IMR-90 (cell line): Measurements from ENCODE around the gene SEC16B. TPM values are rescaled to one million over a fixed set of nuclear protein-coding genes. Genes with fewer than 3 reads are reported as not detected.

ENCODE experiments used
- ATAC-seq: fragments of 200-7000 bp; cut with Tn5 transposase; 2 replicates; pipeline ENCODE4 v1.9.1; 2020; ENCODE audit warnings: low read depth, mild to moderate bottlenecking, moderate library complexity
- BruUV-seq: library from RNA; stranded (reverse); fragments of 400-500 nt; replicated peaks from 2 replicates; lab custom pipeline; 2021; lab: Mats Ljungman, UMichigan
- CTCF ChIA-PET: fragments of 300-600 bp; formaldehyde crosslinking; extraction: SDS; loops from one replicate; lab custom pipeline; 2021; ENCODE audit warnings: antibody characterized with exemption; lab: Yijun Ruan, JAX
- POLR2A ChIA-PET: fragments of 300-600 bp; sonication (Branson Sonifier 250); formaldehyde crosslinking; loops from one replicate; lab custom pipeline; 2022; ENCODE audit warnings: antibody characterized with exemption; ENCODE audit not compliant: unreplicated experiment; lab: Charles Lee
- DNase-seq: peaks from one replicate; pipeline ENCODE4 v3.0.0; 2013
- H2AFZ ChIP-seq: replicated peaks from 2 replicates; pipeline ENCODE3; 2013; ENCODE audit warnings: low read length, mild to moderate bottlenecking; ENCODE audit not compliant: poor library complexity
- H2AK5ac ChIP-seq: 2 replicates; pipeline ENCODE4 v1.6.1; 2013; ENCODE audit warnings: low read depth, low read length, inconsistent platforms
- H2AK9ac ChIP-seq: replicated peaks from 2 replicates; pipeline ENCODE3; 2013; ENCODE audit warnings: mild to moderate bottlenecking, low read depth, low read length, moderate library complexity; ENCODE audit not compliant: poor library complexity
- H2BK120ac ChIP-seq: 2 replicates; pipeline ENCODE4 v1.6.1; 2013; ENCODE audit warnings: low read depth, low read length, inconsistent platforms
- H2BK15ac ChIP-seq: 3 replicates; pipeline ENCODE4 v1.6.1; 2013; ENCODE audit warnings: low read depth, low read length, inconsistent platforms
- H2BK20ac ChIP-seq: 2 replicates; pipeline ENCODE4 v1.6.1; 2013; ENCODE audit warnings: low read depth, mild to moderate bottlenecking, inconsistent platforms, low read length, moderate library complexity
- H2BK5ac ChIP-seq: 2 replicates; pipeline ENCODE4 v1.6.1; 2013; ENCODE audit warnings: mild to moderate bottlenecking, low read depth, low read length, inconsistent platforms; ENCODE audit not compliant: poor library complexity, severe bottlenecking
- H3K14ac ChIP-seq: replicated peaks from 2 replicates; pipeline ENCODE4 v1.6.1; 2013; ENCODE audit warnings: low read depth, low read length, inconsistent platforms
- H3K18ac ChIP-seq: 2 replicates; pipeline ENCODE4 v1.6.1; 2013; ENCODE audit warnings: low read depth, low read length, control low read depth
- H3K23ac ChIP-seq: 2 replicates; pipeline ENCODE4 v1.6.1; 2013; ENCODE audit warnings: low read depth, low read length, inconsistent platforms
- H3K27ac ChIP-seq: 2 replicates; pipeline ENCODE4 v1.5.1; 2013; ENCODE audit warnings: mild to moderate bottlenecking, control low read depth, low read length; ENCODE audit not compliant: insufficient read depth
- H3K27me3 ChIP-seq: 2 replicates; pipeline ENCODE4 v1.6.1; 2013; ENCODE audit warnings: low read length; ENCODE audit not compliant: control insufficient read depth, insufficient read depth
- H3K36me3 ChIP-seq: 2 replicates; pipeline ENCODE4 v1.6.1; 2013; ENCODE audit warnings: low read length, mixed read lengths; ENCODE audit not compliant: control insufficient read depth, insufficient read depth
- H3K4ac ChIP-seq: 2 replicates; pipeline ENCODE4 v1.6.1; 2013; ENCODE audit warnings: low read depth, low read length, inconsistent platforms
- H3K4me1 ChIP-seq: 2 replicates; pipeline ENCODE4 v1.6.1; 2013; ENCODE audit warnings: low read length, mixed read lengths; ENCODE audit not compliant: control insufficient read depth, insufficient read depth
- H3K4me2 ChIP-seq: 2 replicates; pipeline ENCODE4 v1.6.1; 2013; ENCODE audit warnings: low read depth, mild to moderate bottlenecking, control low read depth, low read length, moderate library complexity
- H3K4me3 ChIP-seq: 2 replicates; pipeline ENCODE4 v1.5.1; 2013; ENCODE audit warnings: low read depth, mild to moderate bottlenecking, control low read depth, low read length, moderate library complexity; ENCODE audit not compliant: insufficient read depth
- H3K56ac ChIP-seq: 2 replicates; pipeline ENCODE4 v1.6.1; 2013; ENCODE audit warnings: low read length, inconsistent platforms; ENCODE audit not compliant: insufficient read depth; ENCODE audit errors: extremely low read depth
- H3K79me1 ChIP-seq, 2 experiments: 2 replicates each; pipeline ENCODE4 v1.6.1; 2013; ENCODE audit warnings: low read length in 2 of 2, inconsistent platforms in 1 of 2, low read depth in 1 of 2
- H3K9ac ChIP-seq: 2 replicates; pipeline ENCODE4 v1.6.1; 2013; ENCODE audit warnings: low read depth, low read length, control low read depth
- H3K9me1 ChIP-seq: 2 replicates; pipeline ENCODE4 v1.6.1; 2013; ENCODE audit warnings: low read length, inconsistent platforms; ENCODE audit not compliant: insufficient read depth
- H3K9me3 ChIP-seq: 2 replicates; pipeline ENCODE4 v1.6.1; 2013; ENCODE audit warnings: low read length; ENCODE audit not compliant: control insufficient read depth, insufficient read depth
- H4K20me1 ChIP-seq: 2 replicates; pipeline ENCODE4 v1.6.1; 2013; ENCODE audit warnings: low read length, inconsistent platforms; ENCODE audit not compliant: insufficient read depth
- H4K5ac ChIP-seq: 2 replicates; pipeline ENCODE4 v1.6.1; 2013; ENCODE audit warnings: mild to moderate bottlenecking, low read depth, low read length, control low read depth
- H4K8ac ChIP-seq, 2 experiments: 2 replicates each; pipeline ENCODE4 v1.6.1; 2013; ENCODE audit warnings: low read depth in 2 of 2, low read length in 2 of 2, control low read depth in 1 of 2, inconsistent platforms in 1 of 2
- H4K91ac ChIP-seq: 2 replicates; pipeline ENCODE4 v1.6.1; 2013; ENCODE audit warnings: low read depth, low read length, inconsistent platforms; ENCODE audit not compliant: insufficient read depth
- BHLHE40 ChIP-seq: fragments of 150-350 bp; IDR thresholded peaks from 2 replicates; pipeline ENCODE4 v1.6.1; 2016; ENCODE audit warnings: mild to moderate bottlenecking, low read depth, low read length
- CHD1 ChIP-seq: IDR thresholded peaks from 2 replicates; pipeline ENCODE4 v1.6.1; 2012; ENCODE audit warnings: low read depth, low read length, improper control_type of control experiment
- FOS ChIP-seq: fragments of 150-350 bp; IDR thresholded peaks from 2 replicates; pipeline ENCODE4 v1.6.1; 2016; ENCODE audit warnings: low read depth, low read length
- MAZ ChIP-seq: IDR thresholded peaks from 2 replicates; pipeline ENCODE4 v1.6.1; 2012; ENCODE audit warnings: low read depth, mild to moderate bottlenecking, low read length, improper control_type of control experiment, moderate library complexity, borderline replicate concordance
- MXI1 ChIP-seq: IDR thresholded peaks from 2 replicates; pipeline ENCODE4 v1.6.1; 2012; ENCODE audit warnings: low read depth, mild to moderate bottlenecking, low read length, moderate library complexity, borderline replicate concordance
- NFE2L2 ChIP-seq: fragments of 150-350 bp; IDR thresholded peaks from 2 replicates; pipeline ENCODE4 v1.6.1; 2016; ENCODE audit warnings: low read depth, mild to moderate bottlenecking, low read length
- POLR2A ChIP-seq: IDR thresholded peaks from 2 replicates; pipeline ENCODE4 v1.6.1; 2012; ENCODE audit warnings: mild to moderate bottlenecking, low read depth, low read length
- RAD21 ChIP-seq: IDR thresholded peaks from 2 replicates; pipeline ENCODE4 v1.6.1; 2012; ENCODE audit warnings: low read length, improper control_type of control experiment
- RCOR1 ChIP-seq: IDR thresholded peaks from 2 replicates; pipeline ENCODE4 v1.6.1; 2012; ENCODE audit warnings: mild to moderate bottlenecking, low read length, improper control_type of control experiment; ENCODE audit not compliant: insufficient replicate concordance
- RFX5 ChIP-seq: IDR thresholded peaks from 2 replicates; pipeline ENCODE4 v1.8.0; 2012; ENCODE audit warnings: low read depth, mild to moderate bottlenecking, low read length, moderate library complexity
- SMC3 ChIP-seq: fragments of 150-350 bp; IDR thresholded peaks from 2 replicates; pipeline ENCODE4 v1.6.1; 2016; ENCODE audit warnings: low read depth, mild to moderate bottlenecking, antibody characterized with exemption, low read length, moderate library complexity
- WGBS, 2 experiments: methylation state at CpG; one replicate each; pipeline versions ENCODE4 v1.1.5 to v1.1.7; 2013; ENCODE audit warnings: missing lambda C conversion rate in 2 of 2; ENCODE audit not compliant: insufficient read length in 1 of 2; ENCODE audit errors: extremely low coverage in 2 of 2; 5-methylcytosine and 5-hydroxymethylcytosine counted together
- dilution Hi-C: fragments of 300-500 bp; cut with HindIII; formaldehyde crosslinking; loops from one replicate; pipeline ENCODE4 v1.14.3; 2018; ENCODE audit warnings: low sequenced_read_pairs; ENCODE audit not compliant: unreplicated experiment
- in situ Hi-C: fragments of 300-500 bp; cut with MboI; formaldehyde crosslinking; loops from 3 replicates; pipeline ENCODE4 v1.14.3; 2019; ENCODE audit warnings: low sequenced_read_pairs, inconsistent platforms, mixed read lengths
- intact Hi-C: fragments of 100-400 bp; cut with micrococcal nuclease; formaldehyde crosslinking; loops from 2 replicates; pipeline ENCODE4 v1.10.0; 2022
- polyA plus RNA-seq, 3 experiments: library from polyadenylated mRNA; depleted of rRNA; stranded (reverse); fragments of >200 nt; gene quantifications; 2 replicates each; pipeline ENCODE4 v1.2.3, GENCODE V29; 2012; ENCODE audit warnings: low replicate concordance in 1 of 3
- total RNA-seq: library from RNA; depleted of rRNA; stranded (reverse); fragments of >200 nt; gene quantifications from 2 replicates; pipeline ENCODE4 v1.2.3, GENCODE V29; 2012
- TF ChIP-seq, protein P1 (sequence below): fragments of 150-350 bp; IDR thresholded peaks from 2 replicates; pipeline ENCODE4 v1.6.1; 2017; ENCODE audit warnings: mild to moderate bottlenecking, antibody characterized with exemption, low read length, low read depth
- TF ChIP-seq, protein P2 (sequence below): conservative IDR thresholded peaks from 2 replicates; pipeline ENCODE4 v1.5.1; 2012; ENCODE audit warnings: mild to moderate bottlenecking, low read depth, low read length, improper control_type of control experiment
- TF ChIP-seq, protein P3 (sequence below): fragments of 150-350 bp; IDR thresholded peaks from 2 replicates; pipeline ENCODE4 v1.6.1; 2016; ENCODE audit warnings: low read depth, mild to moderate bottlenecking, low read length, moderate library complexity, borderline replicate concordance

The SEC16B gene
- total and polyA plus RNA-seq, 2 of the 4 experiments (the other 2 are of a cell fraction), result 4.3 TPM

DNA sequence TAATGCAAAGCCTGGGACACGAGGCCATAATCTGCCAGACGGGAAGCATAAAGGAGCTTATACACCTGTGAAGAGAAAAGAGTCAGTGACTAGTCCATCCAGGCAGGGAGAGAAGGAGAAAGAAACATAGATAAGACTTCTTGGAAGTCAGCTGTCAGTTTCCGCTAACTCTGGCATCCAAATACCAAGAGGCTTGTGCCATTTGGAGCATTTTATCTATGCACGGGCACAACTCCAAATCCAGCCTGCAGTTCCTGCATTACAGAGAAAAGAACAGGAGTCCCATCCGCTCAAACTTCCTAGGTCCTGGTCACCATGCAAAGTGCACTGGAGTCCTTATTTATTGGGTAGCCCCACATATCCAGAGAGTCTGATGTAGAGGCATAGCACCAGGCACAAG, 27.9 kb downstream of the SEC16B start:
- H2BK20ac ChIP-seq, result no peak overlapping the region
- no peaks in the 10 kb centered on the region for H4K20me1 ChIP-seq
- H4K8ac ChIP-seq, result no peak overlapping the region
- POLR2A ChIA-PET, result no interaction called here
- H3K79me1 ChIP-seq, result no peaks in the 10 kb centered on the region
- H3K18ac ChIP-seq, result no peak overlapping the region
- H3K23ac ChIP-seq, result no peak overlapping the region
- no TSS peak for BruUV-seq
- no peak overlapping the region for H2AK5ac ChIP-seq
- H2BK5ac ChIP-seq, result no peak overlapping the region
- dilution Hi-C loops (no loop called here), intact Hi-C loops (loop anchor here (10.0 kb wide), 3 partner anchors 337 to 1377 kb away; no protein-coding TSS in a partner anchor), in situ Hi-C loops (loop anchor here (5.0 kb wide), 1 partner anchor 1045 kb away; no protein-coding TSS in a partner anchor)
- H3K56ac ChIP-seq, result no peak overlapping the region
- no peak overlapping the region for H2BK15ac ChIP-seq
- no peak overlapping the region for H3K27ac ChIP-seq
- H3K4me3 ChIP-seq, result no peak overlapping the region
- H2BK120ac ChIP-seq, result no peak overlapping the region
- ATAC-seq (no peak), DNase-seq (no peak)
- WGBS, 2 experiments, result 80% methylated on average over 1 of the region's 5 CpGs; no CpG with 5 or more reads in 1 of the 2 experiments
- H4K5ac ChIP-seq, result no peak overlapping the region
- no peaks in the 10 kb centered on the region for H3K9me3 ChIP-seq
- no peak overlapping the region for H4K91ac ChIP-seq
- no peak overlapping the region for H2AFZ ChIP-seq
- no peak overlapping the region for H2AK9ac ChIP-seq
- H3K4me2 ChIP-seq, result no peak overlapping the region
- no peaks in the 10 kb centered on the region for H3K27me3 ChIP-seq
- H3K9ac ChIP-seq, result no peak overlapping the region
- H3K14ac ChIP-seq, result no peak overlapping the region
- TF ChIP-seq NFE2L2, result no peak
- no peak for TF ChIP-seq MAZ
- no peak for TF ChIP-seq POLR2A
- no peak for TF ChIP-seq BHLHE40
- TF ChIP-seq MXI1, result no peak
- TF ChIP-seq CHD1, result no peak
- TF ChIP-seq, protein P1, sequence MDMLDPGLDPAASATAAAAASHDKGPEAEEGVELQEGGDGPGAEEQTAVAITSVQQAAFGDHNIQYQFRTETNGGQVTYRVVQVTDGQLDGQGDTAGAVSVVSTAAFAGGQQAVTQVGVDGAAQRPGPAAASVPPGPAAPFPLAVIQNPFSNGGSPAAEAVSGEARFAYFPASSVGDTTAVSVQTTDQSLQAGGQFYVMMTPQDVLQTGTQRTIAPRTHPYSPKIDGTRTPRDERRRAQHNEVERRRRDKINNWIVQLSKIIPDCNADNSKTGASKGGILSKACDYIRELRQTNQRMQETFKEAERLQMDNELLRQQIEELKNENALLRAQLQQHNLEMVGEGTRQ, result no peak
- TF ChIP-seq, protein P2, sequence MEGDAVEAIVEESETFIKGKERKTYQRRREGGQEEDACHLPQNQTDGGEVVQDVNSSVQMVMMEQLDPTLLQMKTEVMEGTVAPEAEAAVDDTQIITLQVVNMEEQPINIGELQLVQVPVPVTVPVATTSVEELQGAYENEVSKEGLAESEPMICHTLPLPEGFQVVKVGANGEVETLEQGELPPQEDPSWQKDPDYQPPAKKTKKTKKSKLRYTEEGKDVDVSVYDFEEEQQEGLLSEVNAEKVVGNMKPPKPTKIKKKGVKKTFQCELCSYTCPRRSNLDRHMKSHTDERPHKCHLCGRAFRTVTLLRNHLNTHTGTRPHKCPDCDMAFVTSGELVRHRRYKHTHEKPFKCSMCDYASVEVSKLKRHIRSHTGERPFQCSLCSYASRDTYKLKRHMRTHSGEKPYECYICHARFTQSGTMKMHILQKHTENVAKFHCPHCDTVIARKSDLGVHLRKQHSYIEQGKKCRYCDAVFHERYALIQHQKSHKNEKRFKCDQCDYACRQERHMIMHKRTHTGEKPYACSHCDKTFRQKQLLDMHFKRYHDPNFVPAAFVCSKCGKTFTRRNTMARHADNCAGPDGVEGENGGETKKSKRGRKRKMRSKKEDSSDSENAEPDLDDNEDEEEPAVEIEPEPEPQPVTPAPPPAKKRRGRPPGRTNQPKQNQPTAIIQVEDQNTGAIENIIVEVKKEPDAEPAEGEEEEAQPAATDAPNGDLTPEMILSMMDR, result no peak
- no peak for TF ChIP-seq RFX5
- TF ChIP-seq RAD21, result no peak
- no peak for TF ChIP-seq FOS
- TF ChIP-seq, protein P3, sequence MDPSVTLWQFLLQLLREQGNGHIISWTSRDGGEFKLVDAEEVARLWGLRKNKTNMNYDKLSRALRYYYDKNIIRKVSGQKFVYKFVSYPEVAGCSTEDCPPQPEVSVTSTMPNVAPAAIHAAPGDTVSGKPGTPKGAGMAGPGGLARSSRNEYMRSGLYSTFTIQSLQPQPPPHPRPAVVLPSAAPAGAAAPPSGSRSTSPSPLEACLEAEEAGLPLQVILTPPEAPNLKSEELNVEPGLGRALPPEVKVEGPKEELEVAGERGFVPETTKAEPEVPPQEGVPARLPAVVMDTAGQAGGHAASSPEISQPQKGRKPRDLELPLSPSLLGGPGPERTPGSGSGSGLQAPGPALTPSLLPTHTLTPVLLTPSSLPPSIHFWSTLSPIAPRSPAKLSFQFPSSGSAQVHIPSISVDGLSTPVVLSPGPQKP, result no peak
- TF ChIP-seq SMC3, result no peak
- TF ChIP-seq RCOR1, result no peak
- peaks cover 7% of the 10 kb centered on the region for H3K4me1 ChIP-seq
- no peaks in the 10 kb centered on the region for H3K9me1 ChIP-seq
- no peaks in the 10 kb centered on the region for H3K36me3 ChIP-seq
- CTCF ChIA-PET, result interaction anchor here (1.1 to 1.5 kb wide), 2 partner anchors 14 to 33 kb away, joined by 3 to 4 read pairs; no protein-coding TSS in a partner anchor
- no peak overlapping the region for H3K4ac ChIP-seq
